ENCODE results near the gene SERPINE1.

The SERPINE1 gene

DNA sequence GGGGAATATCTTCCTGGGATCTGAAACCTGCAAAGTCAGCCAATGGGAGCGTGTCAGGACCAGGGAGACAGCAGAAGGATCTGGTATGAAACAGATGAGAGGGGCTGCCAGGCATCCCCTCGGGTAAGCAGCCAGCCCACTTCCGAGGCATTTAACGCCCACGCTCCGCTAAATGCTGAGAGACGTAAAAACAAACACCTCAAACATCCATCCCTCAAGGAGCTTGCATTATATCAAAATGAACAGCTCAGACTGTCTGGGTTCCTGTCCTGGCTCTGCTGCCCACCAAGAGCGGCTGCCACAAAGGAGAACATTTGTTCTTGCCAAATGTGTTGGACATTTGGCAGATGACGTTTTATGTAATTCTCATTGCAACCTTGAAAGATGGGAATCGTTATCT is 7.0 kb upstream of the SERPINE1 start:
- TF ChIP-seq, protein P1, sequence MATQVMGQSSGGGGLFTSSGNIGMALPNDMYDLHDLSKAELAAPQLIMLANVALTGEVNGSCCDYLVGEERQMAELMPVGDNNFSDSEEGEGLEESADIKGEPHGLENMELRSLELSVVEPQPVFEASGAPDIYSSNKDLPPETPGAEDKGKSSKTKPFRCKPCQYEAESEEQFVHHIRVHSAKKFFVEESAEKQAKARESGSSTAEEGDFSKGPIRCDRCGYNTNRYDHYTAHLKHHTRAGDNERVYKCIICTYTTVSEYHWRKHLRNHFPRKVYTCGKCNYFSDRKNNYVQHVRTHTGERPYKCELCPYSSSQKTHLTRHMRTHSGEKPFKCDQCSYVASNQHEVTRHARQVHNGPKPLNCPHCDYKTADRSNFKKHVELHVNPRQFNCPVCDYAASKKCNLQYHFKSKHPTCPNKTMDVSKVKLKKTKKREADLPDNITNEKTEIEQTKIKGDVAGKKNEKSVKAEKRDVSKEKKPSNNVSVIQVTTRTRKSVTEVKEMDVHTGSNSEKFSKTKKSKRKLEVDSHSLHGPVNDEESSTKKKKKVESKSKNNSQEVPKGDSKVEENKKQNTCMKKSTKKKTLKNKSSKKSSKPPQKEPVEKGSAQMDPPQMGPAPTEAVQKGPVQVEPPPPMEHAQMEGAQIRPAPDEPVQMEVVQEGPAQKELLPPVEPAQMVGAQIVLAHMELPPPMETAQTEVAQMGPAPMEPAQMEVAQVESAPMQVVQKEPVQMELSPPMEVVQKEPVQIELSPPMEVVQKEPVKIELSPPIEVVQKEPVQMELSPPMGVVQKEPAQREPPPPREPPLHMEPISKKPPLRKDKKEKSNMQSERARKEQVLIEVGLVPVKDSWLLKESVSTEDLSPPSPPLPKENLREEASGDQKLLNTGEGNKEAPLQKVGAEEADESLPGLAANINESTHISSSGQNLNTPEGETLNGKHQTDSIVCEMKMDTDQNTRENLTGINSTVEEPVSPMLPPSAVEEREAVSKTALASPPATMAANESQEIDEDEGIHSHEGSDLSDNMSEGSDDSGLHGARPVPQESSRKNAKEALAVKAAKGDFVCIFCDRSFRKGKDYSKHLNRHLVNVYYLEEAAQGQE (IDR thresholded peaks at IDR 0.05; ENCODE audit: insufficient read depth in 1 of 2, low read depth in 2 of 2, low read length in 2 of 2) = no peak
- TF ChIP-seq SIN3A (IDR thresholded peaks at IDR 0.05; ENCODE audit: borderline replicate concordance, insufficient read depth, low read length) = no peak
- no peak for TF ChIP-seq FOXP2 (optimal IDR thresholded peaks at IDR 0.05; ENCODE audit: borderline replicate concordance, extremely low read depth, extremely low read length, insufficient read depth)
- TF ChIP-seq POLR2AphosphoS5 (IDR thresholded peaks at IDR 0.05; ENCODE audit: low read depth, low read length) = no peak
- TF ChIP-seq TAF1 (IDR thresholded peaks at IDR 0.05; ENCODE audit: borderline replicate concordance, insufficient read depth, low read length) = no peak

DNA sequence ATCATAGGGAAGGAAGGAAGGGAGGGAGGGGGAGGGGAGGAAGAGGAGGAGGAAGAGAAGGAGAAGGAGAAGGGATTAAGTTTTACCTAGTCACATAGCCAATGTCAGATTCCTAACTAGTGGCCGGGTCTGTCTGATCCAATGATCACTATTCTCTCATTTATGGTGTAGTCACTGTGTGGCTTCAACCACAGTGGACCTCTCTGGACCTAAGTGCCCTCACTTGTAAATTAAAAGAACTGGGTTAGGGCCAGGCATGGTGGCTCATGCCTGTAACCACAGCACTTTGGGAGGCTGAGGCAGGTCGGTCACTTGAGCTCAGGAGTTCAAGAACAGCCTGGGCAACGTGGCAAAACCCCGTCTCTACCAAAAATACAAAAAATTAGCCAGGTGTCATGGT is 6.6 kb upstream of the SERPINE1 start:
- TF ChIP-seq SIN3A (IDR thresholded peaks at IDR 0.05; ENCODE audit: borderline replicate concordance, insufficient read depth, low read length) (no peak), POLR2AphosphoS5 (IDR thresholded peaks at IDR 0.05; ENCODE audit: low read depth, low read length) (no peak), FOXP2 (optimal IDR thresholded peaks at IDR 0.05; ENCODE audit: borderline replicate concordance, extremely low read depth, extremely low read length, insufficient read depth) (no peak), TAF1 (IDR thresholded peaks at IDR 0.05; ENCODE audit: borderline replicate concordance, insufficient read depth, low read length) (no peak)
- TF ChIP-seq, protein P1 (IDR thresholded peaks at IDR 0.05; ENCODE audit: insufficient read depth in 1 of 2, low read depth in 2 of 2, low read length in 2 of 2) = no peak

DNA sequence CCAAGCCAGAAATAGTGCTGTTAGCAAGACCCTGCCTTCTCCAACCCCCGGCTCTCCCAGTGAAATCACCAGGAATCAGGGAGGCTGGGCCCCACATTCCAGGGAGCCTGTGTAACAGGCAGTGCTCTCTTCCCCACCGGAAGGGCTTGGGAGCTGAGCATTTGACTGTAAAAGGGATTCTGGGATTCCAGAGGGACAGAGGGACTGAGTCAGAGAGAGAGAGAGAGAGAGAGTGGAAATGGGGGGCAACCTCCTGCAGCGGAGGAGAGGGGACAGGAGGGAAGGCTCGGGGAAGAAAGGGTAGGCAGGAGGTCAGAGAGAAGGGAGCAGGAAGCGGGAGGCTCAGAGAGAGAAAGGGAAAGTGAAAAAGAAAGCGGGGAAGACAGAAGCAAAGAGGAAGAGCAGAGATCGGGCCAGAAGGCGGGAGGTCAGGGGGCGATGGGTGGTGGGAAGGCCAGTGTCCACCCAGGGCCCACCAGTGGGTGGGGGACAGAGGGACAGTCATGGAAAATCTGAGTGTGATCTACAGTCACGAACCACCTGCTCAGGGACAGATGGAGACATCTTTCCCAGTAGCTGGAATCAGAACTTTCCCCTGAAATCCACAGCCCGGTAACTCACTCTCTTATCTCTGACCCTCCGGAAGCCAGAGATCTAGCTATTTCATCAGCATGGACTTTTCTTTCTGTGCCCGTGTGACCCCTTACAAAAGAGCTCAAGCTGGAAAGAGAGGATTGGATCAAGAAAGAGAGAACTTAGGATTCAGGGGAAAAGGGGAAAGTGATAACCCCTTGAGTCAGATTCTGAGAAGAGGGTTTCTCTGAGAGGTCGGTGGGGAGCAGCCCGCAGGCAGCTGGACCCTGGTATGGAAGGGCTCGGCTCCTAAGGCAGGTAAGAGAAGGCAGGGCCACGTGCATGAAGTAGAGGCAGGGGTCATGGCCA is 4.6 kb upstream of the SERPINE1 start:
- 0 out of 2 replicates have a peak, but pooled peaks have one; percentile 17 for TF ChIP-seq SIN3A (IDR thresholded peaks at IDR 0.05; ENCODE audit: borderline replicate concordance, insufficient read depth, low read length)
- TF ChIP-seq FOXP2 (optimal IDR thresholded peaks at IDR 0.05; ENCODE audit: borderline replicate concordance, extremely low read depth, extremely low read length, insufficient read depth) = no peak
- peak; percentile 54 for TF ChIP-seq POLR2AphosphoS5 (IDR thresholded peaks at IDR 0.05; ENCODE audit: low read depth, low read length)
- TF ChIP-seq TAF1 (IDR thresholded peaks at IDR 0.05; ENCODE audit: borderline replicate concordance, insufficient read depth, low read length) = no peak
- TF ChIP-seq, protein P1 (IDR thresholded peaks at IDR 0.05; ENCODE audit: insufficient read depth in 1 of 2, low read depth in 2 of 2, low read length in 2 of 2) = no peak

DNA sequence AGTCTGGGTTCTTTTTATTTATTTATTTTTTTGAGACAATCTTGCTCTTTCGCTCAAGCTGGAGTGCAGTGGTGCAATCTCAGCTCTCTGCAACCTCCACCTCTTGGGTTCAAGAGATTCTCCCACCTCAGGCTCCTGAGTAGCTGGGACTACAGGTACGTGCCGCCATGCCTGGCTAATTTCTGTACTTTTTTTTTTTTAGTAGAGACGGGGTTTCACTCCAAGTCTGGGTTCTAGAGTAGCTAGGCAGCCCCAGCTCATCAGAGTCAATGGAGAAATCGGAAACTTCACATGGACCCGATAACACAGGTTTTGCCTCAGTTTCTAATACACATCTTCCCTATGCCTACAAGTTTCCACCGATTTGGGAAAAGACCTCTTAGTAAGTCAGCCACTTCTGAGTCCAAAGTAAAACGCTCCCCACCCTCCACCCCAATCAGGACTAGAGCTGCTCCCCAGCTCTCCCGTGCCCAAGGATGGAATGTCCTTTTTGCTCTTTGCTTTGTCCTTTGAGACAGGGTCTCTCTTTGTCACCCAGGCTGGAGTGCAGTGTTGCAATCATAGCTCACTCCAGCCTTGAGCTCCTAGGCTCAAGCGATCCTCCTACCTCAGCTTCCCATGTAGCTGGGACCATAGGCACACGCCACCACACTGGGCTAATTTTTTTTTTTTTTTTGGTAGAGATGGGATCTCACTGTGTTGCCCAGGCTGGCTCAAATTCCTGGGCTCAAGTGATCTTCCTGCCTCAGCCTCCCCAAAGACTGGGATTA is 3.8 kb upstream of the SERPINE1 start:
- no peak for TF ChIP-seq TAF1 (IDR thresholded peaks at IDR 0.05; ENCODE audit: borderline replicate concordance, insufficient read depth, low read length)
- no peak for TF ChIP-seq POLR2AphosphoS5 (IDR thresholded peaks at IDR 0.05; ENCODE audit: low read depth, low read length)
- TF ChIP-seq SIN3A (IDR thresholded peaks at IDR 0.05; ENCODE audit: borderline replicate concordance, insufficient read depth, low read length) = no peak
- no peak for TF ChIP-seq FOXP2 (optimal IDR thresholded peaks at IDR 0.05; ENCODE audit: borderline replicate concordance, extremely low read depth, extremely low read length, insufficient read depth)

DNA sequence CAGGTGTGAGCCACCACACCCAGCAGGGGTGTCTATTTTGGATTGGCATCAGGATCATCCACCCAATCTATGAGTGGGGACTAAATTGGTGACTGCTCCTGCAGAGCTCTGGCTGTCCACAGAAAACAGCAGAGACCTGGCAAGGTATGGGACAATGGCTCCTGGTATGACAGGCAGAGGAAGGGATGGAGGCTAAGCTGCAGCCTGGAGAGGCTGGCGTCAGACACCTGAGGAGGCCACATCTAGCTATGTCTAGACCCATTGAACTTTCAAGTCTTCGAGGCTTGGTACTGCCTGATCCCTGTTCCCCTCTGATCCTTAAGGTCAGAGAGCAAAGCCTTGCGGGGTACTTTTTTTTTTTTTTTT is 3.2 kb upstream of the SERPINE1 start:
- TF ChIP-seq FOXP2 (optimal IDR thresholded peaks at IDR 0.05; ENCODE audit: borderline replicate concordance, extremely low read depth, extremely low read length, insufficient read depth) = no peak
- no peak for TF ChIP-seq POLR2AphosphoS5 (IDR thresholded peaks at IDR 0.05; ENCODE audit: low read depth, low read length)
- no peak for TF ChIP-seq SIN3A (IDR thresholded peaks at IDR 0.05; ENCODE audit: borderline replicate concordance, insufficient read depth, low read length)
- TF ChIP-seq TAF1 (IDR thresholded peaks at IDR 0.05; ENCODE audit: borderline replicate concordance, insufficient read depth, low read length) = no peak
- TF ChIP-seq, protein P1 (IDR thresholded peaks at IDR 0.05; ENCODE audit: insufficient read depth in 1 of 2, low read depth in 2 of 2, low read length in 2 of 2) = no peak
